GM12874 (cell line): ENCODE results near the gene TTC39B.

Experiments used
- TF ChIP-seq, protein P1 (sequence below): IDR thresholded peaks from 2 replicates; pipeline ENCODE4 v1.5.1; 2011; ENCODE audit warnings: low read depth, mild to moderate bottlenecking, control low read depth, low read length, moderate library complexity; ENCODE audit not compliant: insufficient read depth

Gene TTC39B

DNA sequence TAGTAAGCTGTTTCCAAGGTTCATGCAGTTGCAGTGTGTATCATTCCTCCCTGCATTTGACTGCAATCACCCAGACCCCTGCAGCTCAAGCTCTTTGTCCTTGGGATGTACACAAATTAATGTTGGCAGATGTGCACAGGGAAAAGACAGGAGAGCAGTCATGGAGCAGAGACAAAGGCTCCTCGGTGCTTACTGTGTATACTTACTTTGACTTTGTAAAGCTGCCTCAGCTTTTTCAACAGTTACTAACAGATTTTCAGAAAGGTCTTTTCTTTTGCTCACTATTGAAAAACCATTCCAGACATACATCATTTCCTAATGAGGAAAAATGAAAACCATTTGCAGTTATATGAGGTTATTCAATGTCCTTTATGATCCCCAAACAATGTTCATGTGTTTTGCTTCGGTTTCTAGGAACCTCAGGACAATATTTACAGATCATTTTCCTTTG, 124.9 kb downstream of the TTC39B start:
- TF ChIP-seq, protein P1, sequence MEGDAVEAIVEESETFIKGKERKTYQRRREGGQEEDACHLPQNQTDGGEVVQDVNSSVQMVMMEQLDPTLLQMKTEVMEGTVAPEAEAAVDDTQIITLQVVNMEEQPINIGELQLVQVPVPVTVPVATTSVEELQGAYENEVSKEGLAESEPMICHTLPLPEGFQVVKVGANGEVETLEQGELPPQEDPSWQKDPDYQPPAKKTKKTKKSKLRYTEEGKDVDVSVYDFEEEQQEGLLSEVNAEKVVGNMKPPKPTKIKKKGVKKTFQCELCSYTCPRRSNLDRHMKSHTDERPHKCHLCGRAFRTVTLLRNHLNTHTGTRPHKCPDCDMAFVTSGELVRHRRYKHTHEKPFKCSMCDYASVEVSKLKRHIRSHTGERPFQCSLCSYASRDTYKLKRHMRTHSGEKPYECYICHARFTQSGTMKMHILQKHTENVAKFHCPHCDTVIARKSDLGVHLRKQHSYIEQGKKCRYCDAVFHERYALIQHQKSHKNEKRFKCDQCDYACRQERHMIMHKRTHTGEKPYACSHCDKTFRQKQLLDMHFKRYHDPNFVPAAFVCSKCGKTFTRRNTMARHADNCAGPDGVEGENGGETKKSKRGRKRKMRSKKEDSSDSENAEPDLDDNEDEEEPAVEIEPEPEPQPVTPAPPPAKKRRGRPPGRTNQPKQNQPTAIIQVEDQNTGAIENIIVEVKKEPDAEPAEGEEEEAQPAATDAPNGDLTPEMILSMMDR = no peak

DNA sequence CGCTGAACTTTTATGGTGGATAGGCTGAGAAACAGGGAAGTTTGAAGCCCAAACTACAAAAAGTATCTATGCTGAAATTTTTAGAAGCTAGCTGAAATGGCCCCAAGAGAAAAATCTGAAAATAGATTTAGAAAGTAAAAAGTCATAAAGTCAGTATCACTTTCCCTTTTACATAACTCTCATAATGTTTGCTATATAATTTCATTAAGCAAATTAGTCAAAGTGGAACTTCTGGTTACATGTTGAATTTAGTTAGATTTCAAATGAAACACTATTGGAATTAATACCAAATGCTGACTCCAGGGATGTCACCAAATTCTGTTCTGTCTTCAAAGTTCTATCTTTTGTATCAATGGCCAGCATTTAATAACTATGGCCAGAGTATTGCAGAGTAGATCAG, 126.9 kb downstream of the TTC39B start:
- TF ChIP-seq, protein P1 = no peak

DNA sequence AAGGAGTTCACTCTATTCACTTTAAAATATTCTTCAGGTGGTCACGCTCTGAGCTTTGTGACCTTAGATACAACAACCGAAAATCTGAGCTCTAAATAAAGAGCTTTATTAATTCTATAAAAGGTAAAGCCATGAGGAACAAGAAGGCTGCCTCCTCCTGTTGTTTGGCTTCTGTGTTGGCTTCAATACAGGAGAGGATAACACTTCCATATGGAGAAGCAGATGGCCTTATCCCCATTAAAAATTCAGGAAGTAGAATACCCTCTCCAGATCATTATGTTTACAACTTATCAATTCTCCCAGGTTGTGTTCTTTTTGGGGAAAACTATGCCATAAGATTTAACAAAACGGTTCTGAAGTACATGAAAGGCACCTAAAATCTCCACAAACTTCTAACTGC, 128.4 kb downstream of the TTC39B start:
- TF ChIP-seq, protein P1 = no peak

DNA sequence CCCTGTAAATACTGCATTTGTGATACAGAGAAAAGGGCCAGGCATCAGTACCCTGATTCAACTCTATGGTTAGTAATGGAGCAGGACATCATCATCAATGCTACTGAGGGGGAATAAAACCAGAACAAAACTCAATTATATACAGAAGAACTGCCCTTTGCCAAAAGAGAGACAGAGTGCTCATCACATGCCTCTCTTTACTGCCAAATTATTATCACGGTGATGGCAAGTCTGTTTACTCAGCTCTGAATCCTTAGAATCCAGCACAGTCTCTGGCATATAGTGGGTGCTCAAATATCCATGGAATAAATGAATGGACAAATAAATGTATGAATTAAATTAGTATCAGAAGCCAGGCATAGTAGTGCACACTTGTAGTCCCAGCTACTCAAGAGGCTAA, 130.2 kb downstream of the TTC39B start:
- TF ChIP-seq, protein P1 = no peak

DNA sequence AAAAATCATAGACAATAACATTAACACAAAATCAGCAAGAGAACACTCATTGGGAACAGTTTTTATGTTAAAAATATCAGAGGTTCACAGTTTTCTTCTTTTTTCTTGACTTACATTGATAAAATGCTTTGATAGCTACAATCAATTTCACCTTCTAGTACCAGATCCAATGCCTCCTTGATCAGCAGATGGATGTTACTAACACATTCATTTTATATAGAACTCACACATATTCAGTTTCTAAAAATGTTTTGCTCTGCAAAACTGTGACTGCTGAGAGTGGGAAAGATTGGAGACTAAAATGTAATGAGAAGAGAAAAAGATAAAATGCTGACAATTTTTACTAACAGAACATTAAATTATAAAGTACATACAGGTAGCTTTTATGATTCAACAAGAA, 143.1 kb downstream of the TTC39B start:
- TF ChIP-seq, protein P1 = no peak

DNA sequence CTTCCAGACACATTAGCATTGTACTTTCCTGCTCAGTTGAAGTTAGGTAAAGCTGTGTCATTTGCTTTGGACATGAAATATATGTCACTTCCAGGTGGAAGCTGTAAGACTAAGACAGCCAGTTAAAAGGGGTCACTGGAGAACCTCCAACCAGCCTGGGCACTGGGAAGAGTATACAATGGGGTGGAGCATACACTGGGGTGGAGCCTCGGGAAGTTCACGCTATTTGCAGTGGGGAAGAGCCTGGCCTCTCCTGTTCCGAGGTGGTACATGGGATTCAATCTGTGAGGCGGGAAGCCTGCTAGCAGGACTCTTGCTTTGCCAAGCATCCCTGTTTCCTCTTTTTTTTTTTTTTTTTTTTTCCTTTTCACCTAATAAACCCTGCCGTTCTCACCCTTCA, 145.3 kb downstream of the TTC39B start:
- TF ChIP-seq, protein P1 = no peak

DNA sequence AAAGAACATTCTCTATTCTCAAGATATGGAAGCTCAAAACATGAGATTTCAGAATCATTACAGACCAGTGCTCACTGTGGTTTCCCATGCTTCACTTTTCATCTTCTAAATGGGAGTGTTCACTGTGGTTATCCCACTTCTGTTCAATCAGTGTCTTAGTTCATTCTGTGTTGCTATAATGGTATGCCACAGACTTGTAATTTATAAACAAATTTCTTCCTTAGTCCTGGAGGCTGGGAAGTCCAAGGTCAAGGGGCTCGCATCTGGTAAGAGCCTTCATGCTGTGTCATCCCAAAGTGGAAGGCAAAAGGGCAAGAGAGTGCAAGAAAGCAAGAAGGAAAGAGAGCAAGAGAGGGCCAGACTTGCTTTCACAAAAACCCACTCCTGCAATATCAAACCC, 146.3 kb downstream of the TTC39B start:
- TF ChIP-seq, protein P1 = no peak

DNA sequence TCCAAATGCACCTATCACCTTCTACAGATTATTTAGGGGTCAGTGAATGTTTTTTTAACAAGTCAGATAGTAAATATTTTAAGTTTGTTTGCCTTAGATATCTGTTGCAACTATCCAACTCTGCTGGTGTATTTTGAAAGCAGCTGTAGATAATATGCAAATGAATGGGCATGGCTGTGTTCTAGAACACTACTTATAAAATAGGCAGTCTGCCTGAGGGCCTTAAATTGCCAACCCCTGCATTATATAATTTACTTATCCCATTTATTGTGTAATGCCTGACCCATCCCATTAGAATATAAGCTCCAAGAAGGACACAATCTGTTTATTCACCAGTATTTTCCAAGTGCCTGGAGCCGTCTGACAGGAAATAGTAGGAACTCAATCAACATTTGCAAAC, 149.0 kb downstream of the TTC39B start:
- TF ChIP-seq, protein P1 = no peak
